Measurements from ENCODE around the gene GMDS. TPM values are rescaled to one million over a fixed set of nuclear protein-coding genes. Genes with fewer than 3 reads are reported as not detected.

Gene GMDS
- total and polyA plus RNA-seq, 2 of the 8 experiments (the other 6 are each of a cell fraction or from before 2014, with no cell fraction given): 16.8 to 50.0 TPM

DNA sequence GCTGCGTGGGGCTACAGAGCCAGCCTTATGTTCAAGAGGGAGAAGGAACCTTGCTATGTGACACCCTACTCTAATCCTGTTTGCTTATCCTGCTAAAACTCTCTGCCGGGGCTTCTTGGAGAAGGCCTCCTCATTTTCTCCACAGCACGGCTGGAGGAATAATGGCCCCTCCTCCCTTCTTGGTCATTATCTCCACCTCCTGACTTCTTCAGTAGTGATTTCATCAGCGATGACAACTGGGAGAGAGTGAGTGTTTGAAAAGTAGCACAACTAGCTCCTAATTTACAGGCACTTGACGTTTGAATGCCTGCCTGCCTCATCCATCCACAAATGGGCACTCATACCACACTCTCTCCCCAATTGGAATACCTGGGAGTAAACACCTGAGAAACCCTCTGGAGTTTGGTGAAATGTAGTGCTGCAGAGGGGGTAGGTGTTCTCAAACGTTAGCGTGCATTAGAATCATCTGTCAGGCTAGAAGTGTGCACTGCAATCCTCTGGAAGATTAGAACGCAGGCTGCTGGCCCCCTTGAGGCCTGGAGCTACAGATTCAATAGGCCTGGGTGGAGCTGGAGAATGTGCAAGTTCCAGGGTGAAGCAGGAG is 487.2 kb downstream of the GMDS start:
- CTCF ChIA-PET (ENCODE audit: partially characterized antibody): interaction anchor here (0.5 to 1.6 kb wide), 7 partner anchors 9 to 684 kb away, joined by 3 read pairs; no protein-coding TSS in a partner anchor

More for the DNA sequence above, 487.2 kb downstream of the GMDS start:
- Histone ChIP-seq H3K79me1 (ENCODE audit: low read depth, low read length) (no peaks in the 10 kb centered on the region), H2BK12ac (ENCODE audit: low read depth, low read length) (no peak overlapping the region), H2BK20ac (ENCODE audit: low read length) (no peak overlapping the region), H2AK5ac (ENCODE audit: low read depth, low read length) (no peak overlapping the region), H2AFZ (ENCODE audit: low read length) (no peak overlapping the region), H3K14ac (ENCODE audit: insufficient read length) (no peak overlapping the region), H4K20me1 (replicated peaks in 1 of 2; ENCODE audit: control insufficient read depth in 1 of 2, insufficient read depth in 2 of 2, low read length in 2 of 2) (no peaks in the 10 kb centered on the region), H3K4me1 (replicated peaks in 1 of 4; ENCODE audit: control insufficient read depth in 3 of 4, insufficient read depth in 4 of 4, low read length in 3 of 4) (no peaks in the 10 kb centered on the region), H3K9ac (replicated peaks in 1 of 4; ENCODE audit: extremely low read depth in 1 of 4, low read depth in 3 of 4, low read length in 3 of 4) (no peak overlapping the region; a peak in 1 of 7 replicates), H3K79me2 (ENCODE audit: control insufficient read depth in 1 of 2, insufficient read depth in 2 of 2, low read length in 2 of 2) (no peaks in the 10 kb centered on the region), H2BK15ac (ENCODE audit: low read length) (no peak overlapping the region), H3K18ac (ENCODE audit: extremely low read depth, low read length) (no peak overlapping the region), H3K36me3 (ENCODE audit: control insufficient read depth in 2 of 4, insufficient read depth in 4 of 4, low read length in 3 of 4) (no peaks in the 10 kb centered on the region), H3K9me3 (ENCODE audit: insufficient read depth in 2 of 2, low read depth in 1 of 2, low read length in 1 of 2) (no peaks in the 10 kb centered on the region), H2BK120ac (replicated peaks; ENCODE audit: low read depth, low read length) (no peak overlapping the region), H4K5ac (ENCODE audit: insufficient read length, low read depth, low read length) (no peak overlapping the region), H3K27me3 (replicated peaks in 1 of 4; ENCODE audit: control insufficient read depth in 3 of 4, extremely low read depth in 1 of 4, insufficient read depth in 3 of 4, low read length in 3 of 4) (no peaks in the 10 kb centered on the region), H3K23me2 (ENCODE audit: low read depth, low read length) (no peaks in the 10 kb centered on the region), H3K4ac (replicated peaks; ENCODE audit: insufficient read length, low read depth, low read length) (no peak overlapping the region), H3K27ac (ENCODE audit: low read depth, low read length) (no peak overlapping the region), H3K23ac (ENCODE audit: insufficient read length) (no peak overlapping the region), H2BK5ac (ENCODE audit: low read depth, low read length) (no peak overlapping the region), H3K4me3 (ENCODE audit: extremely low read depth in 1 of 4, insufficient read depth in 2 of 4, low read depth in 3 of 4, low read length in 4 of 4) (no peak overlapping the region), H4K8ac (ENCODE audit: extremely low read depth, insufficient read depth, low read length) (no peak overlapping the region), H4K91ac (replicated peaks; ENCODE audit: insufficient read length, low read length) (no peak overlapping the region), H3K4me2 (ENCODE audit: insufficient read depth in 1 of 2, low read depth in 2 of 2, low read length in 2 of 2) (no peak overlapping the region), H3K56ac (replicated peaks; ENCODE audit: insufficient read length, low read depth, low read length) (no peak overlapping the region)
- POLR2A ChIA-PET (ENCODE audit: partially characterized antibody): no interaction called here
- 72% methylated on average over 8 of the region's 8 CpGs; no CpG with 5 or more reads in 1 of the 2 experiments for WGBS, 2 experiments (ENCODE audit: extremely low coverage in 1 of 2, insufficient coverage in 1 of 2, insufficient read length in 1 of 2, insufficient replicate concordance in 2 of 2, low coverage in 1 of 2, low lambda C conversion rate in 2 of 2, missing lambda C conversion rate in 1 of 2)
- DNase-seq (ENCODE audit: low read depth in 1 of 2, low spot score in 2 of 2) (no peak), FAIRE-seq (no peak)
- no peak for TF ChIP-seq BACH1 (IDR thresholded peaks at IDR 0.05; ENCODE audit: low read length)
- no peak for TF ChIP-seq JUN (IDR thresholded peaks at IDR 0.05; ENCODE audit: low read depth, low read length)
